K562 (cell line): ENCODE measurements around the gene SNX9. TPM values are rescaled to one million over a fixed set of nuclear protein-coding genes. Genes with fewer than 3 reads are reported as not detected.
A peak's percentile ranks its signal among the peaks of the same experiment; 100 is the strongest.

ENCODE experiments used
- BDP1 ChIP-seq: IDR thresholded peaks from 3 replicates; pipeline ENCODE4 v1.6.1; 2011; ENCODE audit not compliant: insufficient read length, insufficient read depth
- FOXK1 ChIP-seq: sonication (generic); formaldehyde crosslinking; IDR thresholded peaks from 2 replicates; pipeline ENCODE4 v1.8.0; 2022; ENCODE audit warnings: missing genetic modification reagents, mild to moderate bottlenecking, borderline replicate concordance
- HMG20B ChIP-seq: fragments of 250-450 bp; sonication (Bioruptor Pico); IDR thresholded peaks from 2 replicates; pipeline ENCODE4 v1.5.0; 2021; ENCODE audit warnings: mild to moderate bottlenecking
- KLF10 ChIP-seq: fragments of 250-450 bp; sonication (Bioruptor Pico); IDR thresholded peaks from 2 replicates; pipeline ENCODE4 v1.6.1; 2021; ENCODE audit warnings: matching md5 sums
- RBM34 ChIP-seq: fragments of 200-400 bp; formaldehyde crosslinking; IDR thresholded peaks from 2 replicates; pipeline ENCODE4 v1.6.1; 2018; ENCODE audit warnings: low read length, borderline replicate concordance; ENCODE audit not compliant: insufficient read depth
- TAF1 ChIP-seq: IDR thresholded peaks from 2 replicates; pipeline ENCODE4 v1.6.1; 2011; ENCODE audit warnings: mild to moderate bottlenecking, low read length, moderate library complexity; ENCODE audit not compliant: insufficient read depth, control insufficient read depth, severe bottlenecking; ENCODE audit errors: extremely low read depth
- YY1 ChIP-seq, 3 experiments: IDR thresholded peaks; 2 replicates each; pipeline ENCODE4 v1.6.1; 2011; ENCODE audit warnings: low read length in 2 of 3, mild to moderate bottlenecking in 2 of 3, moderate library complexity in 2 of 3, borderline replicate concordance in 1 of 3, control low read depth in 1 of 3, low read depth in 1 of 3; ENCODE audit not compliant: insufficient read depth in 3 of 3, insufficient replicate concordance in 2 of 3, control insufficient read depth in 1 of 3, insufficient read length in 1 of 3; ENCODE audit errors: extremely low read depth in 1 of 3
- ZNF232 ChIP-seq: sonication (generic); formaldehyde crosslinking; IDR thresholded peaks from 2 replicates; pipeline ENCODE4 v1.8.0; 2022; ENCODE audit warnings: mild to moderate bottlenecking, missing genetic modification reagents
- ZNF316 ChIP-seq: fragments of 450-650 bp; IDR thresholded peaks from 2 replicates; pipeline ENCODE4 v1.6.1; 2016
- polyA plus RNA-seq, 8 experiments: library from polyadenylated mRNA; depleted of rRNA in 4 of 8; stranded (reverse) in 5 of 8; unstranded in 3 of 8; fragments of >200 nt; fragmentation: Nextera tagmentation in 2 of 8; fragmentation: Illumina TruSeq in 1 of 8; extraction: Ambion mirVana in 2 of 8; extraction: Trizol in 1 of 8; gene quantifications; 2 replicates each; pipeline versions ENCODE4 v1.2.1 to v1.2.3, GENCODE V29; 2011 to 2014; ENCODE audit warnings: inconsistent platforms in 1 of 8, missing spikeins in 1 of 8
- total RNA-seq, 7 experiments: library from RNA; depleted of rRNA in 6 of 7; stranded (reverse); fragments of >200 nt in 6 of 7; fragmentation: Illumina TruSeq in 2 of 7; extraction: Trizol in 2 of 7; gene quantifications; 2 replicates each; pipeline versions ENCODE4 v1.2.1 to v1.2.3, GENCODE V29; 2011 to 2021; ENCODE audit warnings: low replicate concordance in 1 of 7
- TF ChIP-seq, protein P1 (sequence below): fragments of 200-600 bp; sonication (generic); IDR thresholded peaks from one replicate; pipeline ENCODE4 v1.6.1; 2012; ENCODE audit warnings: mild to moderate bottlenecking, low read depth, low read length, inconsistent platforms

The SNX9 gene
- total and polyA plus RNA-seq, 9 of the 15 experiments (the other 6 are each of a cell fraction or from before 2014, with no cell fraction given): 6.0 to 81.7 (median 57.1) TPM

DNA sequence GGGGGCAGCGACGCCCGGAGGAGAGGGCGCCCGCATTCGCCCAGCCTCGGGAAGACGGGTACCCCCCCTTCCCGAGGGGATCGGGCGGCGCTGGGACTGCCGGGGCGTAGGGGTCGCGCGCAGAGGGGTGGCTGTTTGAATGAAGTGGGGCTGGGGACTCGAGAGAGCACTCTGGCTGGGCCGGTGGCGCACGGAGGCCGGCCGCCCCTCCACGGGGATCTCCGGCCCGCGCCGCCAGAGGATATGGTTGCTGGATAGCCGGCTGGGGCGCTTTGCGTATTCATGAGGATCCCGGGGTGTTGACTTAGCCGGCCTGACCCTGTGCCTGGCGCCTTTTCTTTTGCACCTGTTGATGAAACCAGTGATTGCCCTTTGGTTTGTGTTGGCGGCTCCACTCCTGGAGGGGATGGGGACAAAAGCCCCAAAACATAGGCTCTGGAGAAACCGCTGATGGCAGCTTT, 159.1 kb downstream of the SNX9 start (continued):
- TF ChIP-seq, protein P1, sequence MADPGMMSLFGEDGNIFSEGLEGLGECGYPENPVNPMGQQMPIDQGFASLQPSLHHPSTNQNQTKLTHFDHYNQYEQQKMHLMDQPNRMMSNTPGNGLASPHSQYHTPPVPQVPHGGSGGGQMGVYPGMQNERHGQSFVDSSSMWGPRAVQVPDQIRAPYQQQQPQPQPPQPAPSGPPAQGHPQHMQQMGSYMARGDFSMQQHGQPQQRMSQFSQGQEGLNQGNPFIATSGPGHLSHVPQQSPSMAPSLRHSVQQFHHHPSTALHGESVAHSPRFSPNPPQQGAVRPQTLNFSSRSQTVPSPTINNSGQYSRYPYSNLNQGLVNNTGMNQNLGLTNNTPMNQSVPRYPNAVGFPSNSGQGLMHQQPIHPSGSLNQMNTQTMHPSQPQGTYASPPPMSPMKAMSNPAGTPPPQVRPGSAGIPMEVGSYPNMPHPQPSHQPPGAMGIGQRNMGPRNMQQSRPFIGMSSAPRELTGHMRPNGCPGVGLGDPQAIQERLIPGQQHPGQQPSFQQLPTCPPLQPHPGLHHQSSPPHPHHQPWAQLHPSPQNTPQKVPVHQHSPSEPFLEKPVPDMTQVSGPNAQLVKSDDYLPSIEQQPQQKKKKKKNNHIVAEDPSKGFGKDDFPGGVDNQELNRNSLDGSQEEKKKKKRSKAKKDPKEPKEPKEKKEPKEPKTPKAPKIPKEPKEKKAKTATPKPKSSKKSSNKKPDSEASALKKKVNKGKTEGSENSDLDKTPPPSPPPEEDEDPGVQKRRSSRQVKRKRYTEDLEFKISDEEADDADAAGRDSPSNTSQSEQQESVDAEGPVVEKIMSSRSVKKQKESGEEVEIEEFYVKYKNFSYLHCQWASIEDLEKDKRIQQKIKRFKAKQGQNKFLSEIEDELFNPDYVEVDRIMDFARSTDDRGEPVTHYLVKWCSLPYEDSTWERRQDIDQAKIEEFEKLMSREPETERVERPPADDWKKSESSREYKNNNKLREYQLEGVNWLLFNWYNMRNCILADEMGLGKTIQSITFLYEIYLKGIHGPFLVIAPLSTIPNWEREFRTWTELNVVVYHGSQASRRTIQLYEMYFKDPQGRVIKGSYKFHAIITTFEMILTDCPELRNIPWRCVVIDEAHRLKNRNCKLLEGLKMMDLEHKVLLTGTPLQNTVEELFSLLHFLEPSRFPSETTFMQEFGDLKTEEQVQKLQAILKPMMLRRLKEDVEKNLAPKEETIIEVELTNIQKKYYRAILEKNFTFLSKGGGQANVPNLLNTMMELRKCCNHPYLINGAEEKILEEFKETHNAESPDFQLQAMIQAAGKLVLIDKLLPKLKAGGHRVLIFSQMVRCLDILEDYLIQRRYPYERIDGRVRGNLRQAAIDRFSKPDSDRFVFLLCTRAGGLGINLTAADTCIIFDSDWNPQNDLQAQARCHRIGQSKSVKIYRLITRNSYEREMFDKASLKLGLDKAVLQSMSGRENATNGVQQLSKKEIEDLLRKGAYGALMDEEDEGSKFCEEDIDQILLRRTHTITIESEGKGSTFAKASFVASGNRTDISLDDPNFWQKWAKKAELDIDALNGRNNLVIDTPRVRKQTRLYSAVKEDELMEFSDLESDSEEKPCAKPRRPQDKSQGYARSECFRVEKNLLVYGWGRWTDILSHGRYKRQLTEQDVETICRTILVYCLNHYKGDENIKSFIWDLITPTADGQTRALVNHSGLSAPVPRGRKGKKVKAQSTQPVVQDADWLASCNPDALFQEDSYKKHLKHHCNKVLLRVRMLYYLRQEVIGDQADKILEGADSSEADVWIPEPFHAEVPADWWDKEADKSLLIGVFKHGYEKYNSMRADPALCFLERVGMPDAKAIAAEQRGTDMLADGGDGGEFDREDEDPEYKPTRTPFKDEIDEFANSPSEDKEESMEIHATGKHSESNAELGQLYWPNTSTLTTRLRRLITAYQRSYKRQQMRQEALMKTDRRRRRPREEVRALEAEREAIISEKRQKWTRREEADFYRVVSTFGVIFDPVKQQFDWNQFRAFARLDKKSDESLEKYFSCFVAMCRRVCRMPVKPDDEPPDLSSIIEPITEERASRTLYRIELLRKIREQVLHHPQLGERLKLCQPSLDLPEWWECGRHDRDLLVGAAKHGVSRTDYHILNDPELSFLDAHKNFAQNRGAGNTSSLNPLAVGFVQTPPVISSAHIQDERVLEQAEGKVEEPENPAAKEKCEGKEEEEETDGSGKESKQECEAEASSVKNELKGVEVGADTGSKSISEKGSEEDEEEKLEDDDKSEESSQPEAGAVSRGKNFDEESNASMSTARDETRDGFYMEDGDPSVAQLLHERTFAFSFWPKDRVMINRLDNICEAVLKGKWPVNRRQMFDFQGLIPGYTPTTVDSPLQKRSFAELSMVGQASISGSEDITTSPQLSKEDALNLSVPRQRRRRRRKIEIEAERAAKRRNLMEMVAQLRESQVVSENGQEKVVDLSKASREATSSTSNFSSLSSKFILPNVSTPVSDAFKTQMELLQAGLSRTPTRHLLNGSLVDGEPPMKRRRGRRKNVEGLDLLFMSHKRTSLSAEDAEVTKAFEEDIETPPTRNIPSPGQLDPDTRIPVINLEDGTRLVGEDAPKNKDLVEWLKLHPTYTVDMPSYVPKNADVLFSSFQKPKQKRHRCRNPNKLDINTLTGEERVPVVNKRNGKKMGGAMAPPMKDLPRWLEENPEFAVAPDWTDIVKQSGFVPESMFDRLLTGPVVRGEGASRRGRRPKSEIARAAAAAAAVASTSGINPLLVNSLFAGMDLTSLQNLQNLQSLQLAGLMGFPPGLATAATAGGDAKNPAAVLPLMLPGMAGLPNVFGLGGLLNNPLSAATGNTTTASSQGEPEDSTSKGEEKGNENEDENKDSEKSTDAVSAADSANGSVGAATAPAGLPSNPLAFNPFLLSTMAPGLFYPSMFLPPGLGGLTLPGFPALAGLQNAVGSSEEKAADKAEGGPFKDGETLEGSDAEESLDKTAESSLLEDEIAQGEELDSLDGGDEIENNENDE: no peak
- TF ChIP-seq ZNF316 (0 out of 2 replicates have a peak, but pooled peaks have one; percentile 0), YY1 (IDR thresholded peaks at IDR 0.05; ENCODE audit: borderline replicate concordance in 1 of 3, control insufficient read depth in 1 of 3, extremely low read depth in 1 of 3, insufficient read depth in 3 of 3, insufficient read length in 1 of 3, insufficient replicate concordance in 2 of 3, low read depth in 1 of 3, low read length in 2 of 3) (no peak), ZNF232 (no peak; the same call in 1 of the 2 replicates), RBM34 (no peak), TAF1 (no peak), FOXK1 (CRISPR knock-in tag) (no peak), HMG20B (no peak), KLF10 (CRISPR knock-in tag) (no peak), BDP1 (no peak)
